ENCODE results near the gene DEXI. TPM values are rescaled to one million over a fixed set of nuclear protein-coding genes. Genes with fewer than 3 reads are reported as not detected.
A peak's percentile ranks its signal among the peaks of the same experiment; 100 is the strongest.

Gene DEXI
- polyA plus RNA-seq, 1 experiment: 55.2 TPM

DNA sequence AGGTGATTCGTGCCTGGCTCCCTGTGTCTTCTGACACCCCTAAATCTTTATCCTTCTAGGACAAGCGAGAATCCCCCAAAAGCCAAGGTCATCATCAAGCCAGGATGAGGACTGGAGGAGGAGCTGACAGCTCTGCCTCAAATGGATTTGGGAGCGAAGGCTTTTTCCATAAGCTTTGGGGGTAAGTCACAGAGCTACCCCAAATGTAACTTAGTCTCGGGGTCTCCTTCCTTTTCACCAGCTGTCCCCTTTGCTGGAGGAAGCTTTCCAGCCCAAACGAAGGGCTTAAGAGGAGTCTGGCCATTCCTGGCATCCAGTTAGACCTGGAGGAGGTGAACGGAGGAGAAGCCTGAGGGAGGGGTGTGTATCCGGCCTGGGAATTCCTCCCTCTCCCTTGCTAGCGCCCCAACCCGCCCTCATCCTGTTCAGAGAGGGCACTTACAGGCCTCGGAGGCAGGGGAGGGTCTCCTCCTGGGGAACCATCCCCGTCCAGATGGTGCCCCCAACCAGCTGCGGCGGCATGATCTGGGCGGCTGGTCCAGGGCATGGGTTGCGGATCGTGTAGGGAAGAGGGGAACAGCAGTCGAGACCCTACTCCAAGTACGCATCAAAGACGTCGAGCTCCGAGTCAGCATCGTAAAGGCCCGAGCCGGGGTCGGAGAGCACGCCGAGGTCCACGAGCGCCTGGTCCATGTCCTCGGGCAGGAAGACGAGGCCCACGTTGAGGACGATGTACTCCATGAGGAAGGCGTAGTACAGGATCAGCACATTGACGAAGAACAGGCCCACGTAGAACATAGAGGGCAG, 938 bp downstream of the DEXI start:
- Histone ChIP-seq H3K27me3 (ENCODE audit: control insufficient read depth, insufficient read depth, low read length) (no peaks in the 10 kb centered on the region), H3K36me3 (ENCODE audit: control insufficient read depth, insufficient read depth, low read length) (no peaks in the 10 kb centered on the region), H3K4me3 (ENCODE audit: low read depth, low read length) (peak overlapping the region; percentile 65)
- CTCF ChIA-PET: interaction anchor here (1.2 to 1.3 kb wide), 2 partner anchors 13 to 427 kb away, joined by 3 to 7 read pairs; no protein-coding TSS in a partner anchor
- no peak for DNase-seq (ENCODE audit: low read depth)
- TF ChIP-seq, protein P1, sequence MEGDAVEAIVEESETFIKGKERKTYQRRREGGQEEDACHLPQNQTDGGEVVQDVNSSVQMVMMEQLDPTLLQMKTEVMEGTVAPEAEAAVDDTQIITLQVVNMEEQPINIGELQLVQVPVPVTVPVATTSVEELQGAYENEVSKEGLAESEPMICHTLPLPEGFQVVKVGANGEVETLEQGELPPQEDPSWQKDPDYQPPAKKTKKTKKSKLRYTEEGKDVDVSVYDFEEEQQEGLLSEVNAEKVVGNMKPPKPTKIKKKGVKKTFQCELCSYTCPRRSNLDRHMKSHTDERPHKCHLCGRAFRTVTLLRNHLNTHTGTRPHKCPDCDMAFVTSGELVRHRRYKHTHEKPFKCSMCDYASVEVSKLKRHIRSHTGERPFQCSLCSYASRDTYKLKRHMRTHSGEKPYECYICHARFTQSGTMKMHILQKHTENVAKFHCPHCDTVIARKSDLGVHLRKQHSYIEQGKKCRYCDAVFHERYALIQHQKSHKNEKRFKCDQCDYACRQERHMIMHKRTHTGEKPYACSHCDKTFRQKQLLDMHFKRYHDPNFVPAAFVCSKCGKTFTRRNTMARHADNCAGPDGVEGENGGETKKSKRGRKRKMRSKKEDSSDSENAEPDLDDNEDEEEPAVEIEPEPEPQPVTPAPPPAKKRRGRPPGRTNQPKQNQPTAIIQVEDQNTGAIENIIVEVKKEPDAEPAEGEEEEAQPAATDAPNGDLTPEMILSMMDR (IDR thresholded peaks at IDR 0.05; ENCODE audit: insufficient read depth, low read depth, low read length): no peak
- POLR2A ChIA-PET: no interaction called here

DNA sequence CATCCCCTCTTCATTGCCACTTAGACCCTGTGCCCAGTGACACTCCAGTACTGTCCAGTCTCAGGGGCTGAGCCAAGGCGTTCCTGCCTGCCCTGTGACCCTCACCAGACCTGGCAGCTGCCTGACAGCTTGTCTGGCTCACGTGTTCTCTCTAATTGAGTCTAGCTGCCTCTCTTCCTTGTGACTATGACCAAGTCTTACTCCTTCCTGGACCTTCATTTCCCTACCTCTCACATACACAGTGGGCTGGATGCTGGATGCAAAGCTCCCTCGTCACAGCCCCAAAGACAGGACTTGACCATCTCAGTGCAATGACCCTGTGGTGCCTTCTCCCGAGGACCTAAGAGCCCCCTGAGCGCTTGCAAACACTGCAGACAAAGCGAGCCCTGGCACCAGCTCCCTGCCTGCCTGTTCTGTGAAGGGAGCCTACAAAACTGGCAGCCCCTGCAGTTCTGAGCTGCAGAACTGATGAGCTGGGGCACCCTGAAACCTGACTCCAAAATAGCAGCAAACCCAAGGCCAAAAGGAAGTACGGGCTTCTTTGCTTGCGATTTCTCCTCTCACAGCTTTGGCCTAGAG, 1.7 kb downstream of the DEXI start:
- no peaks in the 10 kb centered on the region for H3K36me3 ChIP-seq (ENCODE audit: control insufficient read depth, insufficient read depth, low read length)
- H3K27me3 ChIP-seq (ENCODE audit: control insufficient read depth, insufficient read depth, low read length): no peaks in the 10 kb centered on the region
- ChIA-PET CTCF (interaction anchor here (1.2 to 1.3 kb wide), 2 partner anchors 13 to 426 kb away, joined by 3 to 7 read pairs; no protein-coding TSS in a partner anchor), POLR2A (no interaction called here)
- DNase-seq (ENCODE audit: low read depth): no peak
- TF ChIP-seq, protein P1 (IDR thresholded peaks at IDR 0.05; ENCODE audit: insufficient read depth, low read depth, low read length): no peak
- peak overlapping the region; percentile 65 for H3K4me3 ChIP-seq (ENCODE audit: low read depth, low read length)

DNA sequence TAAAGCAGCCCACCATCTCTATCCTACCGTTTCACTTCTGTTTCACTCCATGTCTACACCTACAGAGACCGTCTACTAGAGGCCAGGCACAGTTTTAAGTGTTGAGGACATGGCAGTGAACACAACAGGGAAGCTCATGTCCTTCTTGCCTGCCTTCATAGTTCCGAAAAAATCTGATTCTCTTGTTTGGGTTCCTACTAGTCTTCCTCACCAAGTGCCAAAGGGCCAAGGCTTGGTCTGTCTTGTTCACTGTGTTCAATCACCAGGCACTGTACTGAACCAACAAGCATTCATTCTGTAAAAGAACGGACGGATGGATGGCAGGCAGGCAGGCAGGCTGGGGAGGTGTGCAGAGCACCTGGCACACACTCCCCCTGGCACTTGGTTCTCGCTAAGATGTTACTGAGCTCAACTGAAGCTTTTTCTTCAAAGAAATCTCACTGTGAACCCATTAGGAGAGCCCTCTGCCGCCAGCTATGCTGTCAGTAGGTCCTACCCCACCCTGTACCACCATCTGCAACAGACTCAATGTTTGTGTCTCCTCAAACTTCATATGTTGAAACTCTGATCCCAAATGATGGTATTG, 2.5 kb downstream of the DEXI start:
- ChIA-PET CTCF (interaction anchor here (0.9 to 1.3 kb wide), 3 partner anchors 11 to 29 kb away, joined by 3 to 4 read pairs (median 3); no protein-coding TSS in a partner anchor), POLR2A (no interaction called here)
- H3K27me3 ChIP-seq (ENCODE audit: control insufficient read depth, insufficient read depth, low read length): no peaks in the 10 kb centered on the region
- no peak for DNase-seq (ENCODE audit: low read depth)
- H3K4me3 ChIP-seq (ENCODE audit: low read depth, low read length): no peak overlapping the region
- no peaks in the 10 kb centered on the region for H3K36me3 ChIP-seq (ENCODE audit: control insufficient read depth, insufficient read depth, low read length)
- TF ChIP-seq, protein P1 (IDR thresholded peaks at IDR 0.05; ENCODE audit: insufficient read depth, low read depth, low read length): no peak

DNA sequence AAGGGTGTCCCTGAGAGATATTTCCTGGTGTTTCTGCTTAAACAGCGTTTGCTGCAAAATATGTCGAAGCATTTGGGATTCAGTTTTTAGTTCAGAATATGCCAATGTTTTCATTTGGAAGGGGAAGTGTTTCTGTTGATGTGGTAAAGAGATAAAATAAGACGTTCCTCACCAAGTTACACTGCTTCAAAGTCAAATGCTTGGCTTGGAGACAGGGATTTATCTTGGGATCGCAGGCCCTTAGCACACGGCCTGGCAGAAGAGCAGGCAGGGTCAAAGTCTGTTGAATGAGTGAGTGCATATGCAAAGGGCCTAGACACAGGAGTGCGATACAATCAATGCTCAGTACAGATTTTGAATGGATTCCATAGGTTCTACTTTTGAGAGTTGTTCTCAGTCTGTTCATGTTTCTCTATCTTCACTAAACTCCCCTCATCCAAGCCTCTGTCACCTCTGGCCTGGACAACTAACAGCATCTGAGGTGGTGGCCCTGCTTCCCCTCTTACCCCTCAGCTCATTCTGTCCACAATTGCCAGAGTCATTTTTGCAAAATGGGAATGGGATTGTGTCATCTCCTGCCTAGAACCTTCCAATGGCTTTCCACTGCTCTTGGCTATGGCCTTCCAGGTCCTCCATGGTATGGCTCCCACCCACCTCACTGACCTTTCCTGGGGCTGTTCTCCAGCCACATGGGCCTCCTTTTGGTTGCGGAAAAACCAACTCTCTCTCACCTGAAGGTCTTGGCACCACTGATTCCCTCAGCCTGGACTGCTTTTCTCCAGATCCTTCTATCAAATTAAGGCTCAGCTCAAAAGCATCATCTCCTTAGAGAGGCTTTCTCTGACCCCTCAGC, 3.2 kb downstream of the DEXI start:
- POLR2A ChIA-PET: no interaction called here
- CTCF ChIA-PET: interaction anchor here (0.9 to 1.9 kb wide), 3 partner anchors 11 to 29 kb away, joined by 3 to 5 read pairs (median 4); no protein-coding TSS in a partner anchor

More for the DNA sequence above, 3.2 kb downstream of the DEXI start:
- H3K36me3 ChIP-seq (ENCODE audit: control insufficient read depth, insufficient read depth, low read length): no peaks in the 10 kb centered on the region
- DNase-seq (ENCODE audit: low read depth): no peak
- no peak overlapping the region for H3K4me3 ChIP-seq (ENCODE audit: low read depth, low read length)
- H3K27me3 ChIP-seq (ENCODE audit: control insufficient read depth, insufficient read depth, low read length): no peaks in the 10 kb centered on the region
- TF ChIP-seq, protein P1 (IDR thresholded peaks at IDR 0.05; ENCODE audit: insufficient read depth, low read depth, low read length): no peak
